ENCODE results near the gene MRPL19. TPM values are rescaled to one million over a fixed set of nuclear protein-coding genes. Genes with fewer than 3 reads are reported as not detected.

MRPL19 gene
- total and polyA plus RNA-seq, 2 donors (not counting 3 experiments of a cell fraction or from before 2014, with no cell fraction given): 13.0 to 52.3 TPM

- Histone ChIP-seq H3K36me3 (ENCODE audit: control insufficient read depth in 2 of 2, extremely low read depth in 1 of 2, insufficient read depth in 2 of 2, low read length in 2 of 2) (peaks cover 3 to 20% of the 10 kb centered on the region in 2 experiments), H3K9me3 (replicated peaks; ENCODE audit: control insufficient read depth, insufficient read depth, low read length) (no peaks in the 10 kb centered on the region), H2AFZ (ENCODE audit: low read depth, low read length) (no peak overlapping the region), H3K4me3 (replicated peaks in 1 of 3; ENCODE audit: insufficient read depth in 1 of 3, low read depth in 1 of 3, low read length in 3 of 3) (no peak overlapping the region), H3K9ac (replicated peaks; ENCODE audit: extremely low read depth, insufficient read depth, low read length) (no peak overlapping the region), H4K20me1 (replicated peaks; ENCODE audit: control insufficient read depth, extremely low read depth, insufficient read depth, low read length) (no peaks in the 10 kb centered on the region), H3K79me2 (ENCODE audit: control insufficient read depth, insufficient read depth, low read length) (peaks cover 15% of the 10 kb centered on the region), H3K9me1 (replicated peaks; ENCODE audit: control insufficient read depth, extremely low read depth, insufficient read depth, low read length) (no peaks in the 10 kb centered on the region), H3K4me1 (ENCODE audit: control insufficient read depth, extremely low read depth, insufficient read depth, low read length) (peaks cover 12% of the 10 kb centered on the region), H3K27ac (ENCODE audit: insufficient read depth, low read depth, low read length) (no peak overlapping the region), H3K4me2 (ENCODE audit: insufficient read depth, low read length) (no peak overlapping the region), H3K27me3 (ENCODE audit: control insufficient read depth in 2 of 2, insufficient read depth in 2 of 2, low read length in 2 of 2) (no peaks in the 10 kb centered on the region)
- ChIA-PET CTCF (no interaction called here), POLR2A (no interaction called here)
- TF ChIP-seq MYC (IDR thresholded peaks at IDR 0.05; ENCODE audit: low read depth, low read length) (no peak), GATA2 (IDR thresholded peaks at IDR 0.05; ENCODE audit: insufficient read depth, insufficient read length, low read depth, low read length) (no peak), EZH2 (IDR thresholded peaks at IDR 0.05; ENCODE audit: borderline replicate concordance, low read depth, low read length, severe bottlenecking) (no peak), JUN (IDR thresholded peaks at IDR 0.05; ENCODE audit: borderline replicate concordance, insufficient read depth, insufficient read length, low read depth) (no peak), POLR2AphosphoS5 (IDR thresholded peaks at IDR 0.05; ENCODE audit: insufficient read depth, low read depth, low read length) (no peak), MAX (IDR thresholded peaks at IDR 0.05; ENCODE audit: insufficient read depth, insufficient read length) (no peak), POLR2A (IDR thresholded peaks at IDR 0.05; ENCODE audit: low read depth, low read length) (no peak), FOS (IDR thresholded peaks at IDR 0.05; ENCODE audit: borderline replicate concordance, insufficient read depth, low read length) (no peak), CTCF (IDR thresholded peaks at IDR 0.05; ENCODE audit: extremely low read depth in 1 of 2, insufficient read depth in 1 of 2, low read depth in 1 of 2, low read length in 2 of 2) (no peak)
- no peak for DNase-seq (ENCODE audit: low read depth, low spot score)
- BruUV-seq (replicated peaks): no TSS peak
- intact Hi-C loops (cut with micrococcal nuclease): no loop called here
- no peak for FAIRE-seq
- dilution Hi-C loops (cut with MboI; ENCODE audit: extremely low pct_ligation_motif_present, low sequenced_read_pairs): no loop called here
These were observed 57.2 kb downstream of the MRPL19 start for GRCh38 chr2:75703589-75704287.

Measured in endothelial cell of umbilical vein (primary cell).